K562 (cell line): ENCODE results near the gene RALGPS1. TPM values are rescaled to one million over a fixed set of nuclear protein-coding genes. Genes with fewer than 3 reads are reported as not detected.

Experiments used
- ATAC-seq: fragments of 200-7000 bp; cut with Tn5 transposase; 3 replicates; pipeline ENCODE4 v1.9.1; 2020; ENCODE audit warnings: moderate library complexity
- BruUV-seq: library from RNA; stranded (reverse); fragments of 400-500 nt; replicated peaks from 2 replicates; lab custom pipeline; 2021; lab: Mats Ljungman, UMichigan
- CTCF ChIA-PET: fragments of 300-600 bp; formaldehyde crosslinking; extraction: SDS; loops from one replicate; lab custom pipeline; 2021; ENCODE audit warnings: low intra/inter-chr PET ratio; lab: Yijun Ruan, JAX
- POLR2A ChIA-PET: fragments of 300-600, 350-650 bp; sonication (Branson Sonifier 250); formaldehyde crosslinking; extraction: SDS; loops from one replicate; lab custom pipeline; 2021; ENCODE audit warnings: antibody characterized with exemption, inconsistent platforms; lab: Yijun Ruan, JAX
- DNase-seq, 4 experiments: peaks; one replicate each; pipeline versions ENCODE4 v3.0.0 to v3.0.0-alpha.2; 2011 to 2018; ENCODE audit warnings: low spot score in 3 of 4, mixed read lengths in 3 of 4; ENCODE audit errors: extremely low read depth in 1 of 4
- FAIRE-seq: peaks from 2 replicates; lab custom pipeline; 2011; peaks lifted over from hg19 to GRCh38; lab: Jason Lieb, UNC
- H2AFZ ChIP-seq: 2 replicates; pipeline ENCODE4 v1.6.0; 2011; ENCODE audit warnings: low read depth, low read length, control low read depth, inconsistent platforms
- H3K27ac ChIP-seq: fragments of 200-600 bp; 3 replicates; pipeline ENCODE4 v1.8.0; 2011; ENCODE audit warnings: low read depth, mild to moderate bottlenecking, control low read depth, inconsistent platforms, low read length, moderate library complexity, mixed read lengths; ENCODE audit errors: extremely low read depth
- H3K27me3 ChIP-seq, 2 experiments: fragments of 300-600 bp in 1 of 2; 2 replicates in 1 of 2; 3 replicates in 1 of 2; pipeline versions ENCODE4 v1.6.0 to v1.8.0; 2011; ENCODE audit warnings: inconsistent platforms in 2 of 2, low read length in 2 of 2, mild to moderate bottlenecking in 1 of 2, mixed read lengths in 1 of 2, moderate library complexity in 1 of 2; ENCODE audit not compliant: control insufficient read depth in 2 of 2, insufficient read depth in 2 of 2
- H3K36me3 ChIP-seq: fragments of 300-600 bp; 3 replicates; pipeline ENCODE4 v1.8.0; 2011; ENCODE audit warnings: mild to moderate bottlenecking, low read length, inconsistent platforms; ENCODE audit not compliant: control insufficient read depth, insufficient read depth
- H3K4me1 ChIP-seq, 2 experiments: fragments of 200-600 bp in 1 of 2; replicated peaks in 1 of 2; 2 replicates in 1 of 2; 3 replicates in 1 of 2; pipeline versions ENCODE4 v1.5.1 to v1.8.0; 2011; ENCODE audit warnings: inconsistent platforms in 2 of 2, low read length in 2 of 2, mild to moderate bottlenecking in 1 of 2, mixed read lengths in 1 of 2, moderate library complexity in 1 of 2; ENCODE audit not compliant: control insufficient read depth in 2 of 2, insufficient read depth in 2 of 2
- H3K4me2 ChIP-seq: 2 replicates; pipeline ENCODE4 v1.6.1; 2011; ENCODE audit warnings: low read length, control low read depth, inconsistent platforms, mixed read lengths; ENCODE audit not compliant: insufficient read depth
- H3K4me3 ChIP-seq: fragments of 200-600 bp; sonication (generic), shearing (Covaris generic); 2 replicates; pipeline ENCODE4 v1.5.1; 2016; ENCODE audit warnings: control low read depth, inconsistent platforms
- H3K79me2 ChIP-seq: fragments of 200-600 bp; 3 replicates; pipeline ENCODE4 v1.8.0; 2011; ENCODE audit warnings: low read length, inconsistent platforms; ENCODE audit not compliant: control insufficient read depth, insufficient read depth
- H3K9ac ChIP-seq, 2 experiments: 2 replicates each; pipeline versions ENCODE4 v1.6.0 to v1.6.1; 2011; ENCODE audit warnings: low read depth in 2 of 2, low read length in 2 of 2, control low read depth in 1 of 2, inconsistent platforms in 1 of 2, mild to moderate bottlenecking in 1 of 2, mixed read lengths in 1 of 2; ENCODE audit not compliant: insufficient read depth in 1 of 2
- H3K9me1 ChIP-seq: one replicate; pipeline ENCODE4 v1.6.0; 2011; ENCODE audit warnings: inconsistent platforms, mild to moderate bottlenecking, low read length, moderate library complexity; ENCODE audit not compliant: control insufficient read depth, insufficient read depth
- H3K9me3 ChIP-seq: replicated peaks from 2 replicates; pipeline ENCODE4 v1.5.1; 2011; ENCODE audit warnings: low read depth, low read length, inconsistent platforms; ENCODE audit not compliant: control insufficient read depth, insufficient read depth
- H4K20me1 ChIP-seq: replicated peaks from 2 replicates; pipeline ENCODE4 v1.6.1; 2011; ENCODE audit warnings: low read length, inconsistent platforms, mixed read lengths; ENCODE audit not compliant: control insufficient read depth, insufficient read depth
- KAT7 ChIP-seq: sonication (generic); formaldehyde crosslinking; IDR thresholded peaks from 2 replicates; pipeline ENCODE4 v1.8.0; 2022; ENCODE audit warnings: missing genetic modification reagents, mild to moderate bottlenecking, borderline replicate concordance
- L3MBTL2 ChIP-seq: fragments of 450-650 bp; IDR thresholded peaks from 2 replicates; pipeline ENCODE4 v1.6.1; 2016; ENCODE audit warnings: mild to moderate bottlenecking, moderate library complexity
- POLR2B ChIP-seq: fragments of 450-650 bp; IDR thresholded peaks from 2 replicates; pipeline ENCODE4 v1.6.1; 2018; ENCODE audit warnings: low read depth; ENCODE audit not compliant: partially characterized antibody
- ZKSCAN3 ChIP-seq: fragments of 250-450 bp; sonication (Bioruptor Pico); IDR thresholded peaks from 2 replicates; pipeline ENCODE4 v1.4.0; 2020
- ZNF12 ChIP-seq: sonication (generic); formaldehyde crosslinking; IDR thresholded peaks from 2 replicates; pipeline ENCODE4 v1.4.0; 2020; ENCODE audit warnings: mild to moderate bottlenecking, missing genetic modification reagents
- WGBS: fragments of 100-300 bp; shearing (Covaris generic); methylation state at CpG from one replicate; pipeline ENCODE4 v1.1.6; 2016; ENCODE audit warnings: low coverage, mixed read lengths; ENCODE audit not compliant: insufficient coverage; ENCODE audit errors: missing lambda C conversion rate; 5-methylcytosine and 5-hydroxymethylcytosine counted together
- in situ Hi-C: fragments of 300-500 bp; cut with MboI; formaldehyde crosslinking; loops from 4 replicates; pipeline ENCODE4 v1.15.0; 2018; ENCODE audit warnings: inconsistent platforms, mixed read lengths
- intact Hi-C: fragments of 100-400 bp; cut with micrococcal nuclease; formaldehyde crosslinking; loops from 2 replicates; pipeline ENCODE4 v1.14.2; 2022
- polyA plus RNA-seq, 8 experiments: library from polyadenylated mRNA; depleted of rRNA in 4 of 8; stranded (reverse) in 5 of 8; unstranded in 3 of 8; fragments of >200 nt; fragmentation: Nextera tagmentation in 2 of 8; fragmentation: Illumina TruSeq in 1 of 8; extraction: Ambion mirVana in 2 of 8; extraction: Trizol in 1 of 8; gene quantifications; 2 replicates each; pipeline versions ENCODE4 v1.2.1 to v1.2.3, GENCODE V29; 2011 to 2014; ENCODE audit warnings: inconsistent platforms in 1 of 8, missing spikeins in 1 of 8
- total RNA-seq, 7 experiments: library from RNA; depleted of rRNA in 6 of 7; stranded (reverse); fragments of >200 nt in 6 of 7; fragmentation: Illumina TruSeq in 2 of 7; extraction: Trizol in 2 of 7; gene quantifications; 2 replicates each; pipeline versions ENCODE4 v1.2.1 to v1.2.3, GENCODE V29; 2011 to 2021; ENCODE audit warnings: low replicate concordance in 1 of 7
- TF ChIP-seq, protein P1 (sequence below), 2 experiments: fragments of 450-650 bp in 1 of 2; sonication (generic) in 1 of 2; formaldehyde crosslinking in 1 of 2; IDR thresholded peaks; 2 replicates each; pipeline versions ENCODE4 v1.7.1 to v1.9.0; 2016 to 2022; ENCODE audit warnings: inconsistent platforms in 1 of 2, mild to moderate bottlenecking in 1 of 2, missing genetic modification reagents in 1 of 2
- TF ChIP-seq, protein P2 (sequence below): fragments of 200-800 bp; sonication (Bioruptor generic); IDR thresholded peaks from 2 replicates; pipeline ENCODE4 v1.6.1; 2017; ENCODE audit warnings: missing genetic modification characterization, missing compliant biosample characterization
- TF ChIP-seq, protein P3 (sequence below): fragments of 250-450 bp; sonication (Bioruptor Pico); IDR thresholded peaks from 2 replicates; pipeline ENCODE4 v1.8.0; 2022; ENCODE audit warnings: inconsistent platforms, mild to moderate bottlenecking, moderate library complexity, borderline replicate concordance

The RALGPS1 gene
- total and polyA plus RNA-seq, 9 of the 15 experiments (the other 6 are each of a cell fraction or from before 2014, with no cell fraction given) = 0.04 to 2.6 (median 1.5) TPM

DNA sequence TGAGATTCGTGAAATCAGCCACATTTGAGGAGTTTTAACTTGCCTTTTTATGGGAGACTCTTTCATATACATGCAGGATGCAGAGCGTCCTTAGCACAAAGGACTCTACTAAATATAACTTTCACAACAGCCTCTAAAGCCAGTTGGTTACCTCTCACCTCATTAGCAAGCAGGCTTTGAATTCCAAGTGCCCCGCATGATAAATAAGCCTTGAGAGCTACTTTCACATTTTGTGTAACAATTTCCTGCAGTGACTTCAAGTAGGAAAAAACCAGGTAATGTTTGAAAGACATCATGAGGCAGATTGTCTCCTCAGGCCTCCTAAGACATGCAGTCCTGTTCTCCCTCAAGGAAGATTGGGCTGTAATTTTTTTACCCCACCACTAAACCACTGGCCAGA, 50.5 kb downstream of the RALGPS1 start:
- Histone ChIP-seq H4K20me1 (no peaks in the 10 kb centered on the region), H3K4me1 (no peaks in the 10 kb centered on the region), H3K9me1 (no peaks in the 10 kb centered on the region), H3K9ac (no peak overlapping the region), H3K4me3 (no peak overlapping the region), H3K27ac (no peak overlapping the region), H3K9me3 (no peaks in the 10 kb centered on the region), H2AFZ (no peak overlapping the region), H3K36me3 (no peaks in the 10 kb centered on the region), H3K27me3 (peaks cover 2 to 6% of the 10 kb centered on the region in 2 experiments; a peak in 3 of 5 replicates), H3K4me2 (no peak overlapping the region), H3K79me2 (no peaks in the 10 kb centered on the region)
- intact Hi-C loops = no loop called here
- CTCF ChIA-PET = interaction anchor here (0.7 to 1.6 kb wide), 3 partner anchors 24 to 235 kb away, joined by 3 to 5 read pairs (median 4); no protein-coding TSS in a partner anchor
- WGBS = 36% methylated on average over 3 of the region's 3 CpGs
- FAIRE-seq = no peak
- POLR2A ChIA-PET = interaction anchor here (0.7 to 0.8 kb wide), 2 partner anchors 11 to 17 kb away, joined by 3 read pairs; no protein-coding TSS in a partner anchor
- no TSS peak for BruUV-seq
- no peak for ATAC-seq
- in situ Hi-C loops = no loop called here
- DNase-seq = no peak
- TF ChIP-seq ZKSCAN3 (CRISPR knock-in tag) (no peak), ZNF12 (no peak), POLR2B (no peak), KAT7 (no peak), L3MBTL2 (no peak)
- TF ChIP-seq, protein P1, sequence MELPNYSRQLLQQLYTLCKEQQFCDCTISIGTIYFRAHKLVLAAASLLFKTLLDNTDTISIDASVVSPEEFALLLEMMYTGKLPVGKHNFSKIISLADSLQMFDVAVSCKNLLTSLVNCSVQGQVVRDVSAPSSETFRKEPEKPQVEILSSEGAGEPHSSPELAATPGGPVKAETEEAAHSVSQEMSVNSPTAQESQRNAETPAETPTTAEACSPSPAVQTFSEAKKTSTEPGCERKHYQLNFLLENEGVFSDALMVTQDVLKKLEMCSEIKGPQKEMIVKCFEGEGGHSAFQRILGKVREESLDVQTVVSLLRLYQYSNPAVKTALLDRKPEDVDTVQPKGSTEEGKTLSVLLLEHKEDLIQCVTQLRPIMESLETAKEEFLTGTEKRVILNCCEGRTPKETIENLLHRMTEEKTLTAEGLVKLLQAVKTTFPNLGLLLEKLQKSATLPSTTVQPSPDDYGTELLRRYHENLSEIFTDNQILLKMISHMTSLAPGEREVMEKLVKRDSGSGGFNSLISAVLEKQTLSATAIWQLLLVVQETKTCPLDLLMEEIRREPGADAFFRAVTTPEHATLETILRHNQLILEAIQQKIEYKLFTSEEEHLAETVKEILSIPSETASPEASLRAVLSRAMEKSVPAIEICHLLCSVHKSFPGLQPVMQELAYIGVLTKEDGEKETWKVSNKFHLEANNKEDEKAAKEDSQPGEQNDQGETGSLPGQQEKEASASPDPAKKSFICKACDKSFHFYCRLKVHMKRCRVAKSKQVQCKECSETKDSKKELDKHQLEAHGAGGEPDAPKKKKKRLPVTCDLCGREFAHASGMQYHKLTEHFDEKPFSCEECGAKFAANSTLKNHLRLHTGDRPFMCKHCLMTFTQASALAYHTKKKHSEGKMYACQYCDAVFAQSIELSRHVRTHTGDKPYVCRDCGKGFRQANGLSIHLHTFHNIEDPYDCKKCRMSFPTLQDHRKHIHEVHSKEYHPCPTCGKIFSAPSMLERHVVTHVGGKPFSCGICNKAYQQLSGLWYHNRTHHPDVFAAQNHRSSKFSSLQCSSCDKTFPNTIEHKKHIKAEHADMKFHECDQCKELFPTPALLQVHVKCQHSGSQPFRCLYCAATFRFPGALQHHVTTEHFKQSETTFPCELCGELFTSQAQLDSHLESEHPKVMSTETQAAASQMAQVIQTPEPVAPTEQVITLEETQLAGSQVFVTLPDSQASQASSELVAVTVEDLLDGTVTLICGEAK (IDR thresholded peaks at IDR 0.05) = no peak
- TF ChIP-seq, protein P1 (CRISPR knock-in tag; IDR thresholded peaks at IDR 0.05) = no peak
- TF ChIP-seq, protein P2, sequence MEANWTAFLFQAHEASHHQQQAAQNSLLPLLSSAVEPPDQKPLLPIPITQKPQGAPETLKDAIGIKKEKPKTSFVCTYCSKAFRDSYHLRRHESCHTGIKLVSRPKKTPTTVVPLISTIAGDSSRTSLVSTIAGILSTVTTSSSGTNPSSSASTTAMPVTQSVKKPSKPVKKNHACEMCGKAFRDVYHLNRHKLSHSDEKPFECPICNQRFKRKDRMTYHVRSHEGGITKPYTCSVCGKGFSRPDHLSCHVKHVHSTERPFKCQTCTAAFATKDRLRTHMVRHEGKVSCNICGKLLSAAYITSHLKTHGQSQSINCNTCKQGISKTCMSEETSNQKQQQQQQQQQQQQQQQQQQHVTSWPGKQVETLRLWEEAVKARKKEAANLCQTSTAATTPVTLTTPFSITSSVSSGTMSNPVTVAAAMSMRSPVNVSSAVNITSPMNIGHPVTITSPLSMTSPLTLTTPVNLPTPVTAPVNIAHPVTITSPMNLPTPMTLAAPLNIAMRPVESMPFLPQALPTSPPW = no peak
- TF ChIP-seq, protein P3, sequence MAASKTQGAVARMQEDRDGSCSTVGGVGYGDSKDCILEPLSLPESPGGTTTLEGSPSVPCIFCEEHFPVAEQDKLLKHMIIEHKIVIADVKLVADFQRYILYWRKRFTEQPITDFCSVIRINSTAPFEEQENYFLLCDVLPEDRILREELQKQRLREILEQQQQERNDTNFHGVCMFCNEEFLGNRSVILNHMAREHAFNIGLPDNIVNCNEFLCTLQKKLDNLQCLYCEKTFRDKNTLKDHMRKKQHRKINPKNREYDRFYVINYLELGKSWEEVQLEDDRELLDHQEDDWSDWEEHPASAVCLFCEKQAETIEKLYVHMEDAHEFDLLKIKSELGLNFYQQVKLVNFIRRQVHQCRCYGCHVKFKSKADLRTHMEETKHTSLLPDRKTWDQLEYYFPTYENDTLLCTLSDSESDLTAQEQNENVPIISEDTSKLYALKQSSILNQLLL (CRISPR knock-in tag) = no peak
